GM21515 (cell line): Measurements from ENCODE around the gene SPRR1B.
"Not testable (repeated sequence)": the region's sequence is repeated elsewhere in the genome, so short reads cannot be mapped to it uniquely, and the experiment has no call there.

Experiments used
- ATAC-seq: cut with Tn5 transposase; IDR thresholded peaks from one replicate; pipeline ENCODE4 v1.9.1; 2021; ENCODE audit not compliant: unreplicated experiment

The SPRR1B gene

GRCh38 chr1:153030895-153031294 lies at the start of gene SPRR1B:
Gene SPRR1B, plus strand, starts transcription at chr1:153031203. Its CDS starts 1,143 bp downstream, at chr1:153032346.
- no peak for ATAC-seq

- ATAC-seq = no peak
These were observed 48.9 kb upstream of the SPRR1B start for GRCh38 chr1:152982076-152982475.

GRCh38 chr1:152983234-152983633 lies 47.8 kb upstream of the SPRR1B start:
- ATAC-seq = no peak

- no peak for ATAC-seq
These were observed 47.3 kb upstream of the SPRR1B start, which contains the start of gene SPRR1A for GRCh38 chr1:152983743-152984142. Gene SPRR1A, plus strand, starts transcription at chr1:152984081. Its CDS starts 1,150 bp downstream, at chr1:152985231.

- ATAC-seq = no peak
These were observed 44.4 kb upstream of the SPRR1B start for GRCh38 chr1:152986578-152986977.

GRCh38 chr1:152993186-152993585 lies 37.8 kb upstream of the SPRR1B start:
- ATAC-seq = no peak

GRCh38 chr1:152995842-152996241 lies 35.2 kb upstream of the SPRR1B start:
- ATAC-seq = no peak

GRCh38 chr1:152996633-152997400 lies 34.2 kb upstream of the SPRR1B start:
- ATAC-seq = no peak

- ATAC-seq = no peak
These were observed 33.1 kb upstream of the SPRR1B start for GRCh38 chr1:152997901-152998300.

- no peak for ATAC-seq
These were observed 32.5 kb upstream of the SPRR1B start for GRCh38 chr1:152998476-152998875.

GRCh38 chr1:152999818-153000217 lies 31.2 kb upstream of the SPRR1B start:
- ATAC-seq = no peak

- ATAC-seq = no peak
These were observed 30.7 kb upstream of the SPRR1B start for GRCh38 chr1:153000294-153000693.

GRCh38 chr1:153001382-153001781 lies 29.6 kb upstream of the SPRR1B start, which contains the start of gene SPRR3:
Gene SPRR3, plus strand, starts transcription at chr1:153001749. Its CDS starts 1,272 bp downstream, at chr1:153003021.
- no peak for ATAC-seq

- not testable (repeated sequence) for ATAC-seq
These were observed 19.7 kb upstream of the SPRR1B start for GRCh38 chr1:153011235-153011758.

- ATAC-seq = not testable (repeated sequence)
These were observed 9.2 kb upstream of the SPRR1B start for GRCh38 chr1:153021829-153022228.

- ATAC-seq = not testable (repeated sequence)
These were observed 8.7 kb upstream of the SPRR1B start for GRCh38 chr1:153022340-153022739.

- ATAC-seq = no peak
These were observed 7.9 kb upstream of the SPRR1B start for GRCh38 chr1:153023109-153023508.

- ATAC-seq = no peak
These were observed 6.6 kb upstream of the SPRR1B start for GRCh38 chr1:153024413-153024812.

- ATAC-seq = no peak
These were observed 5.2 kb upstream of the SPRR1B start for GRCh38 chr1:153025797-153026196.

- no peak for ATAC-seq
These were observed 2.2 kb upstream of the SPRR1B start for GRCh38 chr1:153028766-153029165.

- no peak for ATAC-seq
These were observed 1.1 kb downstream of the SPRR1B start for GRCh38 chr1:153032073-153032472.

GRCh38 chr1:153032677-153033308 lies 1.8 kb downstream of the SPRR1B start:
- ATAC-seq = no peak
